Fibroblast of skin of right quadriceps (primary cell): ENCODE results near the gene SUPT3H.
"Not testable (repeated sequence)": the region's sequence is repeated elsewhere in the genome, so short reads cannot be mapped to it uniquely, and the experiment has no call there.

ENCODE experiments used
- DNase-seq: peaks from one replicate; pipeline ENCODE4 v3.0.0-alpha.2; 2013

Gene SUPT3H

DNA sequence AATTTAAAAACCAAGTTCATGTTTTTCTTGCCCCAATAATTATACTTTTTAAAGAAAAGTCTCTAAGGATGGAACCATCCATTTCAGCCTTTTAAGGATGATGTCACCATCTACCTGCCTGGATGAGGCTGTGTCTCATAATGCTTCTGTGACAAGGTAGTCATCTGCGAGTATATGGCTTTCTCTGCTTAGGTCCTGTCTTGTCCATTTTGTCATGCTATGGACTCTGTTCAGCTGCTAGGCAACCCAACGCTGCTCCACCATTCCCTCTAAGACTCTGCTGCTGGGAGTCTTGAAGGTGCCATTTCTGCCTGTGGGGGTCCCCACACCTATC is 509.4 kb downstream of the SUPT3H start:
- DNase-seq = no peak

DNA sequence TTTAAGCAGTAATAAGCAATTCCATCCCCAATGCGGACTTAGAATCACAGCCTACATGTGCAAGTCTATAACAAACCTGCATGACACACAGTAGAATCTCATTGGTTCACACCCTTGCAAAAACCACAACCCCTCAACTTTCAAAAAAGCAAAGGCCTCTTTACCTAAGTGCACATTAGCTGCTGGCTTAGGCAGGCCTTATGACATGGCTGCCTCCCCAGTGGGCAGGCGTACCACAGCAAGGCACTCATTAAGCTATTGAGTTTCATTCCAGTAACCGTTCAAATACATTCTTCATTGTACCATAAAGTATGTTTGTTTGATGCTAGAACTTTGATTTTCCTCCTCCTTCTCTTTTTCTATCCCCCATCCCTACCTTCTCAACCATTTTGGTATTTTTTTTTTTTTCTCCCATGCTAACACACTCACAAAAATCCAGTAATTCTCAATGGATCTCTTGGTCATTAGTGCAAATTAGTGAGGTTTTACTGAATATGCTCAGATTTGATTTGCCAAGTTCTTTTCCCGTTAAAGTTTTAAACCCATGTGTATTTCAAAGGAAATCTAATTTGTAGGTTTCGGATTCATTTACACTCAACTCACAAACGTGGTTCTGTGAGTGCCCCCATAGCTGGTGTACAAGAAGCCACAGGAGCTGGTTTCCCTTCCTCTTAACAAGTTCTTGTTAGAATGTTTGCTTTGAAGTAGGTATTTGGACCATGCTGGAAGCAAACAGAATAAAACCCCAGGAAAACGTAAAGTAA is 510.0 kb downstream of the SUPT3H start:
- no peak for DNase-seq

DNA sequence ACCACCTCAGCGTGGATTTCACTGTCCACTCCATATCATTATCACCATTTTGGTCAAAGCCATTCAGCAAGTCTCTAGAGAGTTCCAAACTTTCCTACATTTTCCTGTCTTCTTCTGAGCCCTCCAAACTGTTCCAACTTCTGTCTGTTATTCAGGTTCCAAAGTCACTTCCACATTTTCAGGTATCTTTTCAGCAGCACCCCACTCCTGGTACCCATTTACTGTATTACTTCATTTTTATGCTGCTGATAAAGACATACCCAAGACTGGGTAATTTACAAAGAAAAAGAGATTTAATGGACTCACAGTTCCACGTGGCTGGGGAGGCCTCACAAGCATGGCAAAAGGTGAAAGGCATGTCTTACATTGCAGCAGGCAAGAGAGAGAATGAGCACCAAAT is 512.5 kb downstream of the SUPT3H start:
- not testable (repeated sequence) for DNase-seq

DNA sequence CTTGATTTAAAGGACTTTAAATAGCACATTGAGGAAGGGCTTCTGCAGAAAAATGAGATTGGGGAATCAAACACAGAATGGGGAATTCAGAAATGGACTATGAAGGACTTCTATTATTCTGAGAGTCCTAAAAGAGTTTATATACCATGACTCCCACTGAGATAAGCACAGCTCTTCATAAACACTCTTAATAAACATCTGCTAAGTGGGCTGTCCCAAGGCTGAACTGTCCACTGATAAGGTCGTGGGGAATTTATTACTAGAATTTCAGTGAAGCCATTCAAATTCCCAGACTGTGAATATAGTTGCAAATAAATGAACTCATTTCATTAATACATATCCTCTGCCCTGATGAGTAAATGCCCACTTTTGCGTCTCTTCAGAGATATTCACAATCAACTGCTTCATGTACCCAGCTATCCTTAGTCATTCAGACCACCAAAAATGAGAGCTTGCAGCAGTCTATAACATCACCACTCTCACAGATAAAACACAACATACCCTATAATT is 517.8 kb downstream of the SUPT3H start:
- DNase-seq = no peak

DNA sequence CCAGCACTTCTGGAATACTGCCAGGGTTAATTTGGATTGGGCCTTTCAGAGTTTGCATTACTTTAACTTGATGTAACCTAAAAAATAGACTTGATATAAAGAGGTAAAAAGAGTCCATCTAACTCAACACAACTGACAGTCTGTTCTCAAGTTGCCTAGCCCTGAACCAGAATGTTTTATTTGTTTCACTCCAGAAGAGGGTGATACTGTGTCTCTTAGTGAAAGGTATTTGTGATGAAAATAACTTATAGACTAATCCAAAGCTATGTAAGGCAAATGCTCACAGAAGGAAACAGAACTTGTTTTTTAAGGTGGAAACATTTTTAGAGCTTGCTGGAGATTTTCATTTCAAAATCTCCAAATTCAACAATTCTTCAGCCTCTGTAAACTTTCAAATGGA is 518.7 kb downstream of the SUPT3H start:
- peak; percentile 23 for DNase-seq

DNA sequence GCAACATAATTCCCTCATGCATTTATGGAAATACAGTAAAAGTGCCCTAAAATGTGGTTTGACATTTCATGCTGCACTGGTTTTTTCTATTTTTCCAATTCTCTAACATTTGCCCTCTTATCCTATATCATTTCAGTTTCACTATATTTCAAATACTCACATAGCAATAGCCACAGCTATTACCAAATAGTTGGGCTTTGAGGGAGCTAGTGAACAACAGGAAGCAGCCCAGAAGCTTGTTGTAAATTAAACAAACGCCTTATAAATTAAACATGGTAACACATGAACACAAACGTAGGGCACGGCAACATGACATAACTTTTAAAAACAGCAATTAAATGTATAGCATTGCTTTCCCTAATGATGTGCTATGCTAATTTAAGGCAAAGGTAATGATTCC is 521.3 kb downstream of the SUPT3H start:
- peak; percentile 32 for DNase-seq

DNA sequence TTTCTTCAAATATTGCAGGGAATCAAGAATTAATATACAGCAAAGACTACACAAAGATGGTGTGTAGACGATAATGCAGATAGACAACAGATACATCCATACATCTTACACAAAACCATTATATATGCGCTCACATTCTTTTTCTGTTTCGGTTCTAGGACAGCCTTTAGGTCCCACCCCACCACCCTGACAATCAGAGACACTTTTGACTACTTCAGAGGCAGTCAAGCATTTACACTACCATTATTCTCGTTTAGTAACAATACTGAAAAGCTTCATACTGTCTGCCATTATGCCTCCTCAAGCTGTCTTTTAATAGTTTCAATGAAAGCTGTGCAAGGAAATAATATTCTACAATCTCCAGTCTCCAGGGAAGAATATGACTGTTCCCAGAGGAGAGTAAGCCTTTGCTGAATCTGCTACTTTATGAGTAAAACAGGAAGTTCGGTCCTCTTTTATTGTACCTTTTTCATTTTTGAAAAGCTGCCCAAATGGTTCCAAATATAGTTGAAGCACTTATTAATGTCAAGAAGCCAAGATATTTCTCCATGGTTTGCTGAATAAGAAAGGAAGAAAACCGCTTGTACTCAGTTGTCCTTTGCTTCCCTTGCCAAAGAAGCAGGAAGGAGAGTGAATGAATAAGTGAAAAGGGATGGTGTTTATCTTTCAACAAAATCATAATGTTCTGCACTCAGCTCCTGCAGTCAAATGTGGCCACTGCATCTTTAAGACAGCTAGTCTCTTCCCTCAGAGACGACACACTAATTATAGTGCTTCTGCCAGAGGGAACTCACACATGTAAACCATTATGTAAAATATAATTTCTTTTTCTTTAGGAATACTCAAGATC is 521.9 kb downstream of the SUPT3H start:
- peak; percentile 80 for DNase-seq

DNA sequence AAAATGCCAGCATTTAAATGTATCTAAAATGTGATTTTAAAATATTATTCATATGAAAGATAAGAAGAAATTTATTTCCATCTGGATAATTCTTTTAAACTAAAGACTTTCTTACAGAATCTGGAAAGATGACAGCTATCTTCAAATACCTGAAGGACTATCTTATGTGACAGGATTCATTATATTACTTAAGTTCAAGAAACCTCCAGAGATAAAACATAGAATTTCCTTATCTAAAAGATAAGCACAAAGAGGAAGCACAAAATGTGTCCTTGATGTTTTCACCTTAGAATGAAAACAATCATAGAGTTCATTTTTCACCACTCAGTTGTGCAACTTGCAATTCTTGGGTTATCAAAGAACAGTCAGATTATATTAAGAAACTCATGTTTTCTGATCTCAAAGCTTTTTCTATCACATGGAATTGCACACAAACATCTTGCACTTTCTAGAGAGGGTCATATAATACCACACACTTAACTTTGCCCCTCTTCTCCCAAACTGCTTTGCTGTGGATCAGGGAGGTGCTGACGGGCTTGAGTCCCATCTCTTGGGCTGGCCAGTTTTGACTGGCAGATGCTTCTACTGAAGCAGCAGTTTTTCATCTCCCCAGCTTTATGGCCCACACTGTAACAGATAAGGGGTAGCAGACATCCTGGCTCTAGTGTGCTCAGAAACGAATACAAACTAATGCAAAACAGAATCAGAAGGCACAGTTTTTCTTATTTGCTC is 522.9 kb downstream of the SUPT3H start:
- no peak for DNase-seq

DNA sequence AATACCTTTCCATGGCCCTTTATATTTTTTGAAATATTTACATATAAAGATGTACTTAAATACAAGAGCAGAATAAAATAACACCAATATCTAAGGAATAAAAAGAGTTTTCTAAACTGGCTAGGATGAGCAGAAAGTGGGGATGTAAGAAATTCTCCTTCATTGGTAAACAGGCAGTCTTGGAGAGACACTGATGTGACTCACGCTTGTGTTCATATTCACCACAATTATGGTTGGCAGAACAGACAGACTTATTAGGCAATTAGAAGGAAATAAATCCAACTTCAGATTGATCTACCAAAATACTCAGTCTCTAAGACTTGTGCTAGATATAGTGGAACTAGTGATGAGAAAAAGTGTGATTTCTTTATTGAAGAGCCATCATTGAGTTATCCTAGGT is 526.6 kb downstream of the SUPT3H start:
- peak; percentile 51 for DNase-seq

DNA sequence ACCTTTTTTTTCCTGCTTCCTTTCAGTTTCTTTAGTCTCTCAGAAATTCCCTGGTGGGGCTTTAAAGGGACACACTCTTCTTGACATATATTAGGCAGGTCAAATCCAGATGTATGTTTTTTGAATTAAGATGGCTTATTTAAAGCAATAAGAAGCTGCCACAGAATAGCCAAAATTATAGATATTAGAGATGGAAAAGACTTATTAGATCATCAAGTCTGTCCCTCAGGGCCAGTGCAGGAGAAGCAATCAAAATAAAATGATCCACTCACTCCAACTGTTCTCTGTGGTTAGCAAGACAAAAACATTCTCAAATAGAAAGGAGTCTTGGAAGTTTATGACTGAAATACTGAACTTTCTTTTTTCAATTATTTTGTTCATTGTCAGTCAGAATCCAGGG is 527.4 kb downstream of the SUPT3H start:
- DNase-seq = no peak

DNA sequence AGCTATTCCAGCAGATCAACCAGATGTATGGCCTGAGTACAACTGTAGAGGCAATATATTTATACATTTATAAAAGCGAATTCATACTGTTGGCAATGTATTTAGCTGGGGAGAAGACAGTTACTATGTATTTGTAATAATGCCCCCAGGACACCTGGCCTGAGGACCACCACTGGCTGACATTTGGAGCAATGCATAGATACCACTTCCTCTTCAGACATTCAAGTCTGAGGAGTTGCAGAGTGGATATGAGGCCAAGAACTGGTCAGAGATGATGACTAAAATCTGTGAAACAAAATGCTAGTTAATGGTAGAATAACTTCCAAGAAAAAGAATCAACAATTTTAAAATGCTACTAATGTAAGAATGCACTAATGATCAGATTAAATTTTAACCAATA is 527.9 kb downstream of the SUPT3H start:
- no peak for DNase-seq

DNA sequence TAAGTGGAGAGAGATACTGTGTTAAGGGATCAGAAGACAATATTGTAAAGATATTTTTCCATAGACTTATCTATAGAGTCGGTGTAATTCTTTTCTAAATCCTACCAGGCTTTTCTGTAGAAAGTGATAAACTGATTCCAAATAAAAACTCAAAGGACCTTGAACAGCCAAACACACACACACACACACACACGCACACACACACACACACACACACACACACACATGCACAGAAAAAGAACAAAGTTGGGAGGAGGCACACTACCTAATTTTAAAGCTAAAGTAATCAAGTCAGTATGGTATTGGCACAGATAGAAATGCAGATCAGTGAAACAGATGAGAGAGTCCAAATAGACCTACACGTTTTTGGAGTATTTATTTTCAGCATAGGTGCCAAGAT is 534.0 kb downstream of the SUPT3H start:
- DNase-seq = no peak

DNA sequence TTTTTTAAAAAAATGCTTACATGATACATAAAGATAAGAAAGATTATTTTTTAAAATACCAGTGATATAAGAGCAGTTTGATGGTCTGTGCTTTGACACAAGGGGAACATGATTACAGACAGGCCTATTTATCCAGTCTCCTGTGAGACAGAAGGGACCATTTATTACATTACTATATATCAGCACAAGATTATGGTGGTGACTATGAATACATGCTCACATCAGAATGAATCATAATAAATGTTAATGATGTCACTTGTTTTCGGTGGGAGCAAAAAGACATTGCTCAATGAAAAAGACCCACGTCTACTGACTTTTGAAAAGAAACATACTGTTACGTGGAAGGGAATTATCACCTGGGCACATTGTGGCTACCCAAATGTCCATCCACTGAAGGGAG is 535.1 kb downstream of the SUPT3H start:
- no peak for DNase-seq

DNA sequence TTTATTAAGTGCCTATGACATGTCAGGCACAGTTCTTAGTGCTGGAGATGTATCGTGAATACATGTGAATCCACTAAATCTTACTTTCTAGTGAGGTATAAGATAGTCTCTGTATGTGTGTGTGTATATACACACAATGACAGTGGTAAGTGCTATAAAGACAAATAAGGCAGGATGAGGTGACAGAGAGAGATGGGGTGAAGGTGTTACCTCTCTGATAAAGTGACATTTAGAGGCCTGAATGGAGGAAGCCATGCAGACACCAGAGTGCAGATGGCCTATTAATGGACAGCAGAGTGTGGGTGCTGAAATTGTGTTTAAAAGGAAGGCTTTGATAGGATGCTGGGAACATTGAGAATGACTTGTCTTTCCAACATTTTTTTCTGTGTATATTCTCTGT is 535.9 kb downstream of the SUPT3H start:
- DNase-seq = no peak

DNA sequence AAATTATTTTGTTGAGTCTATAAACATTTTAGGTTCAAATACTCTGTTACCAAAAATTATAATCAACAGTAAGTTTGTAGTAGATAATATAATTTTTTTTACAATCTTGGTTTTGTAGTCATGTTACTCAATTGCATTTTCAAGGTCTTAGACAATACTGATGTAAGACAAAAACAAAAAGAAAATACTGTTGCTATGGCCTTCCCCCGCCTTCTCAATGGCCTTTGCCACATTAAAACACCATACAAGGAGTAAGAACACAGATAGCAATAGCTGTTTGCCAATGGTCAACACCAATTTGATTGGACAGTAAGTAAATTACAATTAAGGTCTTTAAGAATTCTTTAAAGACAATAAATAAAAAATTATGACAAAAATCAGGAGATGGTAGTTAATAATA is 540.0 kb downstream of the SUPT3H start:
- DNase-seq = no peak

DNA sequence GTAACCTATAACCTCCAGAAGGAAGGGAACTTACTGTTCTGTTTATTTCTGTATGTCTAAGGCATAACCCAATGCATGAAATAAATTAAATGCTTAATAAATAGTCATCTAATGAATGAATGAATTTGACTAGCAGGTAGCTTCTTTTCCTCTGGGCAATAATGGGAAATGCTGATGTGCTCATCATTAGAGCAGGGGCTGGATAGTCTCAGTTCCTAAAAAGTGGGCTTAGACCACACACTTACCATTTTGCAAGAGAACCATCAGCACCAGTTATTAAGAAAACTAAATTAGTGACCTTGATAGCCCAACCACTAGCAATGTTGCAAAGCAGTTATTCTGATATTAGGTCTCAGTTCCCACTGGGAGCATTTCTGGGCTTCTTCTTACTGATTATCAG is 540.5 kb downstream of the SUPT3H start:
- no peak for DNase-seq

DNA sequence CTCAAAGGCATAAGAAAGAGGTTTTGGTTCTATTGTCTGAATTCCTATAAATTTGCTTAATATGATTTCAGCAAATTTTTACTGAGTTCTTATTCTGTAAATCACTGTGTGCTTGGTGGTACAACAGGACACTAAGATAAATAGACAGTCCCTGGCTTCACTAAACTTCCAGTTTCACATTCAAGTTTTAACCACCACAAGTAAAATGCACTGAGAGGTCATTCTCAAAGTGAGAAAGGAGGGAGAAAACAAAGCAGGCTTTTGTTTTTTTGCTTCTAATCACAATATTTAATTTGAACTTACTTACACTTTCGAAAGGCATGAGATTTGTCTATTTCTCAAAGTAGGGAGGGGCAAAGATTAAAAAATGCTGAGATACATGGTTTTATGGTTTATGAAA is 544.5 kb downstream of the SUPT3H start:
- no peak for DNase-seq

DNA sequence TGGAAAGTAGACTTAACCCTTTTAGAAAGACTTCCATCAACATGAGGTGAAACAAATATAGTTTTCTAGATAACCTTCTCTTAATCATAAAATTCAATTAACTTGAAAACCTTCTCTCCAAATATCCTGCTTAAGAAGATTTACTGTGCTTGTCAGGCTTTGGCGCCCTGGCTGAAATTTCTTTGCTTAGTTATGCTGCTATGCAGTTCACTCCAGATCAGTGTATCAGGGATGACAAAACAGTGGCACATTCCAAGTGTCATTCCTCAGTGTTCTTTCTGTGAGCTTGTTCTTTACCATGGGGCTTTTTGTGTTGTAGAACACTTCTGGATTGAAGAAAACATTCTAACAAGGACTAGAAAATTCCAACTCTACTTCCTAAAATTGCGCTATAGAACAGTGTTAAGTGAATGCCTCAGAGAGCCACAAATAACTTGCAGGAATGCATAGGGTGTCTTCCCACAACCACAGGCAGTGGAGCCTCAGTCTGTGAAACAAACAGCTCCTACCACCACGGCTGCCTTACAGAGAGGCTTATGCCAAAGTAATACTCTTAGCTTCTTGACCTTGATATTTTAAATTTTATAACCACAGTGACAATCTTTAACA is 546.6 kb downstream of the SUPT3H start:
- peak; percentile 89 for DNase-seq

DNA sequence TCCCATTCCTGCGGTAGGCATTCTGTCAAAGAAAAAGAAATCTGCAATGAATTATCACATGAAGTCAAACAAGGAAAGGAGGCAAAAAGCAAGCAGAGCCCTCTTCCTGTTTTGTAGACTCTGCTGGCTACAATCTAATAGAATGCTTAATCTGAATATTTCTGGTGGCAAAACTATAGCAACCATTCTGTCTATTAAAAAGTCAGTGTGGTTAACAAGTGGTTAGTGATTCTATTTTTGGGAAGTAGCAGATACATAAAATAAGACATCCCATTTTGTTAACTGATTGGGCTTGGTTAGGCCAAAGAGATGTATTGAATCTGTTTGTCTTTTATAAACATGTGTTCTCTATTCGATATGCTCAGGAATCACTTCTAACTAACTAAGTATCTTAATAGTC is 547.9 kb downstream of the SUPT3H start:
- DNase-seq = peak; percentile 61

DNA sequence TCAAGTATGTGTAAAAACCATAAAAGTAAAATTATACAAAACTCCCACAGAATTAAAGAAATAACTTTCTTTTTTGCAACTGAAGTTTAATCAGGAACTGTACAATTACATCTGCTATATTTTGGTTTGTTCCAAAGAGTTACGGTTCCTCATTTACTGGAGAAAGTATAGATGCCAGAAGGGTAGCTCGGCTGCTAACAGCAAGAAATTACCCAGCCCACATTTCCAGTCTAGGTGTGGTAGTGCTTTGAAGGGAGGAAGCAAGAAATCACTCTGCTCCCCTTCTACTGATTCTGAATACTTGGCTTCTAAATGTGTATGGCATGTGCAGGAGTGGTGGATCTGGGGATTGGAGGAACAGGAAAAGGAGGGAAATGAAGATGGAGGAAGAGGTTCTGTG is 549.0 kb downstream of the SUPT3H start:
- DNase-seq = no peak

DNA sequence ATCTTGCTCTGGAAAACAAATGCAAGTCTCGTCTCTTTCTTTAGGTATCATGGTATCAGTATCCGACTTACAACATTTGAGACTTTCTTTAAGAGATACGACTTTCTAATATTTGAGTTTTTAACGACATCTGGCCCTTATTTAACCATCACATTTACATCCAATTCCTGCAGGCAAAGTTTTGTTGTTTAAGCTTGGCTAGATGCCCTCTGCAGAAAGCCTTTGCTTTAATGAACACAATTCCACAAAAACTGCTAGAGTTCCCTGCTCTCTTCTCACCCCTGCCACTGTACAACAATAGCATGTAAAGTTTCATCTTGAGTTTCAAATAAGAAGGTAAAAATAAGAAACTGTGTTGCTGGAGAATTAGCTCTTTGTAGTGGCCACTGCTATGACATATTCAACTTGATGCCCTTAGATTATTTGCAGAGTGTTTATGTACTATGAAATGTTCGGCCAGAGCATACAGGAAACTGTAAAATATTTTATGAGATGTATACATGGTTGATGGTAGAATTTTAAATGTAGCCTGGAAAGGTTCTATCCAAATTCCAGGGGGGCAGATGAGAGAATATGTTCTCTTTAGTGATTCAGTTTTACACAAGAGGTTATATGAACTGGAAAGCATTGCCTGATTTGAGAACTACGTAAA is 551.6 kb downstream of the SUPT3H start:
- no peak for DNase-seq

DNA sequence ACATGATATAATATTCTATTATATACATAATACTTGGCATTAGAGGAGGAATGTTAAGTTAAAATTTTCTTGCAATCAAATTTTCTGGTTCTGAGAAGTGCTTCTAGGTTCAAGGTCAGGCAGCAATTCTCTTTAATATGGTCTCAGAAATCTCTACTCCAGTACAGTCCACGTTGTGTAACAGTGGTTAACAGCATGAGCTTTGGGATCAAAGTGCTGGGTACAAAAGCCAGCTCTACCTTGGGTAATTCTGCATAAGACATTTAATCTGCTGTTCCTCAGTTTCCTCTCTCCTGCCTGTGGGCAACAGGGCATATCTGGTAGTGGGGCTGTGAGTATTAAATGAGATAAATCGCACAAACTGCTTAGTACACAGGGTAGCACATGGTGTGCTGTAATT is 552.5 kb downstream of the SUPT3H start:
- DNase-seq = no peak

DNA sequence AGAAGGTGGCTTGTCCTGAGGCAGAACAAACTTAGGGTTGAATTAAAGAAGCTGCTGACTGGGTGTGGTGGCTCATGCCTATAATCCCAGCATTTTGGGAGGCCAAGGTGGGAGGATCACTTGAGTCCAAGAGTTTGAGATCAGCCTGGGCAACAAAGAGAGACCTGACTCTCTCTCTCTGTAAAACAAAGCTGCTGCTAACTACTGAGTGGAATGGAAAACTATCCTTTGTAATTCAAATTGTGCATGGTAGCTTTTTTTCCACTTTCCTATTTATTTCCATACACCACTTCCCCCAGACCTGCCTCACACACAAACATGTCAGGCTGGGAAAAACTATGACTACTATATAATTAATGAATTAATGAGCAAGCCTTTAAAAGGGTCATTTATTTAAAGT is 553.2 kb downstream of the SUPT3H start:
- no peak for DNase-seq
